Ovary (tissue), 9 donors: ENCODE data around the gene GOLIM4. TPM values are rescaled to one million over a fixed set of nuclear protein-coding genes. Genes with fewer than 3 reads are reported as not detected.

Experiments used
- DNase-seq, 5 donors: peaks; one replicate each; pipeline ENCODE4 v3.0.0-alpha.2; 2019 to 2020
- H3K27ac ChIP-seq, 2 donors: fragments of 200-600 bp; one replicate each; pipeline versions ENCODE4 v1.5.1 to v1.8.0; 2019 to 2022
- H3K27me3 ChIP-seq: fragments of 200-600 bp; one replicate; pipeline ENCODE4 v1.8.0; 2022
- H3K36me3 ChIP-seq: fragments of 200-600 bp; sonication (generic); one replicate; pipeline ENCODE4 v1.5.1; 2019
- H3K4me1 ChIP-seq: one replicate; pipeline ENCODE4 v1.8.1; 2013; ENCODE audit warnings: mild to moderate bottlenecking, moderate library complexity; ENCODE audit not compliant: insufficient read depth
- H3K4me3 ChIP-seq: fragments of 200-600 bp; sonication (generic); one replicate; pipeline ENCODE4 v1.5.1; 2017
- H3K9me3 ChIP-seq, 2 donors: fragments of 200-600 bp in 1 of 2; sonication (generic) in 1 of 2; one replicate each; pipeline versions ENCODE4 v1.5.1 to v1.8.1; 2013 to 2019; ENCODE audit warnings: mild to moderate bottlenecking in 1 of 2, moderate library complexity in 1 of 2
- CTCF ChIP-seq, 3 donors: fragments of 450-650 bp in 2 of 3; fragments of 200-600 bp in 1 of 3; IDR thresholded peaks; one replicate each; pipeline versions ENCODE4 v1.5.1 to v1.8.0; 2016 to 2022; ENCODE audit warnings: antibody characterized with exemption in 3 of 3, mild to moderate bottlenecking in 1 of 3
- EP300 ChIP-seq: sonication (generic); formaldehyde crosslinking; IDR thresholded peaks from one replicate; pipeline ENCODE4 v1.6.1; 2017; ENCODE audit warnings: antibody characterized with exemption
- POLR2A ChIP-seq: fragments of 450-650 bp; IDR thresholded peaks from one replicate; pipeline ENCODE4 v1.6.1; 2017; ENCODE audit warnings: antibody characterized with exemption, mild to moderate bottlenecking, moderate library complexity
- WGBS, 3 donors: extraction: QIAGEN DNeasy Blood & Tissue Kit in 1 of 3; methylation state at CpG; one replicate each; pipeline versions ENCODE4 v1.1.5 to v1.1.7; 2013 to 2017; 5-methylcytosine and 5-hydroxymethylcytosine counted together
- intact Hi-C, 4 donors: fragments of 100-400 bp; cut with DNase I; formaldehyde crosslinking; loops; one replicate each; pipeline versions ENCODE4 v1.11.0 to v1.15.1; 2022 to 2023
- polyA plus RNA-seq, 2 donors: library from polyadenylated mRNA; stranded (reverse); fragments of 200-250 nt in 1 of 2; fragments of 350-450 nt in 1 of 2; fragmentation: Illumina TruSeq in 1 of 2; extraction: RNeasy Lipid Tissue Mini Kit (QIAGEN cat#74804) in 1 of 2; gene quantifications; one replicate each; pipeline ENCODE4 v1.2.3, GENCODE V29; 2013 to 2014
- total RNA-seq, 7 donors: library from RNA; depleted of rRNA in 2 of 7; stranded (reverse); fragments of >200 nt in 2 of 7; fragmentation: NEBNext Ultra II Directional in 3 of 7; extraction: Animal tissue kit (Norgen Biotek cat#: 25700) in 3 of 7; gene quantifications; one replicate each; pipeline versions ENCODE4 v1.1.0 to v1.2.4, GENCODE V29; 2016 to 2023
- donor health status: DM: no; HTN: no; CAD: no; lungs with moderate emphysema.
- donor health status: DM: no; HTN: no; CAD: no.
- donor health status: Bipolar disorder and iron deficiency.
- donor health status: DM: yes; HTN: yes; CAD: no.
- donor health status: DM: no; HTN: no; CAD: no.
- donor health status: DM: yes; HTN: yes; CAD: no.

GOLIM4 gene
- total and polyA plus RNA-seq, 9 donors, result 15.9 to 29.3 (median 24.1) TPM

GRCh38 chr3:167989066-167989465 lies 106.7 kb downstream of the GOLIM4 start:
- Histone ChIP-seq H3K9me3 (no peaks in the 10 kb centered on the region), H3K27me3 (no peaks in the 10 kb centered on the region), H3K4me1 (no peaks in the 10 kb centered on the region), H3K27ac (no peak overlapping the region), H3K36me3 (no peaks in the 10 kb centered on the region), H3K4me3 (no peak overlapping the region)
- WGBS, 3 donors, result 33 to 41% (median 33%) methylated on average over 2 of the region's 2 CpGs
- TF ChIP-seq POLR2A, result no peak
- no peak for DNase-seq
- intact Hi-C loops, result no loop called here

- no peaks in the 10 kb centered on the region for H3K27me3 ChIP-seq
- no peaks in the 10 kb centered on the region for H3K9me3 ChIP-seq
- no peak overlapping the region for H3K27ac ChIP-seq
- no peaks in the 10 kb centered on the region for H3K36me3 ChIP-seq
- WGBS, 3 donors, result 76 to 88% (median 79%) methylated on average over 2 of the region's 2 CpGs
- DNase-seq, result no peak
- no peak for TF ChIP-seq POLR2A
- no peak for TF ChIP-seq CTCF (IDR thresholded peaks at IDR 0.05)
- no peak for TF ChIP-seq EP300
- no peaks in the 10 kb centered on the region for H3K4me1 ChIP-seq
- H3K4me3 ChIP-seq, result no peak overlapping the region
- intact Hi-C loops, result no loop called here
Measured at GRCh38 chr3:167983583-167983982, 112.1 kb downstream of the GOLIM4 start.

GRCh38 chr3:167978486-167978885 lies 117.2 kb downstream of the GOLIM4 start:
- H3K36me3 ChIP-seq, result no peaks in the 10 kb centered on the region
- no peaks in the 10 kb centered on the region for H3K27me3 ChIP-seq
- H3K9me3 ChIP-seq, result no peaks in the 10 kb centered on the region
- H3K27ac ChIP-seq, result no peak overlapping the region
- TF ChIP-seq CTCF (IDR thresholded peaks at IDR 0.05), result no peak
- no peak for TF ChIP-seq EP300
- TF ChIP-seq POLR2A, result no peak
- DNase-seq, result no peak
- no peak overlapping the region for H3K4me3 ChIP-seq
- 94 to 98% (median 94%) methylated on average over 1 of the region's 1 CpG for WGBS, 3 donors
- no peaks in the 10 kb centered on the region for H3K4me1 ChIP-seq
- intact Hi-C loops, result no loop called here

- Histone ChIP-seq H3K36me3 (no peaks in the 10 kb centered on the region), H3K4me3 (no peak overlapping the region), H3K9me3 (no peaks in the 10 kb centered on the region), H3K27ac (no peak overlapping the region), H3K4me1 (no peaks in the 10 kb centered on the region), H3K27me3 (no peaks in the 10 kb centered on the region)
- TF ChIP-seq EP300 (no peak), POLR2A (no peak), CTCF (IDR thresholded peaks at IDR 0.05) (no peak)
- no peak for DNase-seq
- WGBS, 3 donors, result 77 to 85% (median 80%) methylated on average over 3 of the region's 3 CpGs
- intact Hi-C loops, result no loop called here
Measured at GRCh38 chr3:167978071-167978470, 117.7 kb downstream of the GOLIM4 start.

- no peaks in the 10 kb centered on the region for H3K27me3 ChIP-seq
- H3K4me1 ChIP-seq, result no peaks in the 10 kb centered on the region
- intact Hi-C loops, result no loop called here
- H3K36me3 ChIP-seq, result no peaks in the 10 kb centered on the region
- H3K4me3 ChIP-seq, result no peak overlapping the region
- H3K27ac ChIP-seq, result no peak overlapping the region
- no peaks in the 10 kb centered on the region for H3K9me3 ChIP-seq
- no peak for DNase-seq
- TF ChIP-seq EP300 (no peak), CTCF (IDR thresholded peaks at IDR 0.05) (no peak), POLR2A (no peak)
- 18 to 22% (median 21%) methylated on average over 8 of the region's 8 CpGs for WGBS, 3 donors
Measured at GRCh38 chr3:167976516-167977361, 119.0 kb downstream of the GOLIM4 start.
